HG03457 (cell line): ENCODE results near the gene LYZL6.

Experiments used
- ATAC-seq: cut with Tn5 transposase; IDR thresholded peaks from one replicate; pipeline ENCODE4 v1.9.1; 2021; ENCODE audit warnings: moderate number of reproducible peaks; ENCODE audit not compliant: unreplicated experiment

Gene LYZL6

DNA sequence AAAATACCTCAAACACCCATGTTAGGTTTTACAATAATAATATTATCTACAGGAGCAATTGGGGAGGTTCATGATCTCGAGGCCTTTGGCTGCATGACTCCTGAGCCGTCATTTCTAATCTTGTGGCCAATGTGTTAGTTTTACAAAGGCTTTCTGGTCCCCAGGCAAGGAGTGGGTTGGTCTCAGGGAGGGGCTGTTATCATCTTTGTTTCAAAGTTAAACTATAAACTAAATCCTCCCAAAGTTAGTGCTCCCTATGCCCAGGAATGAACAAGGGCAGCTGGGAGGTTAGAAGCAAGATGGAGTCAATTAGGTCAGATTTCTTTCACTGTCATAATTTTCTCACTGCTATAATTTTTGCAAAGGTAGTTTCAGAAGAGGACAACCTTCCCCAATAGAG is 54.3 kb downstream of the LYZL6 start:
- no peak for ATAC-seq
